AG09319 (cell line): ENCODE data around the gene MDH1.
"Not testable (repeated sequence)": the region's sequence is repeated elsewhere in the genome, so short reads cannot be mapped to it uniquely, and the experiment has no call there.

ENCODE experiments used
- DNase-seq: peaks from one replicate; pipeline ENCODE4 v3.0.0-alpha.2; 2010; ENCODE audit warnings: low read depth; ENCODE audit errors: extremely low read depth
- TF ChIP-seq, protein P1 (sequence below): IDR thresholded peaks from 2 replicates; pipeline ENCODE4 v1.5.1; 2011; ENCODE audit warnings: low read depth, mild to moderate bottlenecking, inconsistent platforms, low read length, moderate library complexity

Gene MDH1

DNA sequence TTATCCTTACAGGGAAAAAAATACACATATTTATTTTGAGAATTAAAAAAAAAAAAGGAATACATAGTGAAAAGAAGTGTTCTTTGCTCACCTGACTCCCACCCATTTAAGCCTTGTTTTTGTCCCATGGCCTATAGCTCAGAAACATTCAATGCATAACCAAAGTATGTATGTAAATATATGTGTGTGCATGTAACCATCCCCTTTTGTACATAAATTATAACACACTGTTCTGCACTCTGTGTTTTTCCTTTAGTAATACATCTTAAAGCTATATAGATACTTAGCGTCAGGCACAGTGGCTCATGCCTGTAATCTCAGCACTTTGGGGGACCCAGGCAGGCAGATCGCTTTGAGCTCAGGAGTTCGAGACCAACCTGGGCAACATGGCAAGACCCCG, 21.8 kb downstream of the MDH1 start:
- no peak for DNase-seq
- TF ChIP-seq, protein P1, sequence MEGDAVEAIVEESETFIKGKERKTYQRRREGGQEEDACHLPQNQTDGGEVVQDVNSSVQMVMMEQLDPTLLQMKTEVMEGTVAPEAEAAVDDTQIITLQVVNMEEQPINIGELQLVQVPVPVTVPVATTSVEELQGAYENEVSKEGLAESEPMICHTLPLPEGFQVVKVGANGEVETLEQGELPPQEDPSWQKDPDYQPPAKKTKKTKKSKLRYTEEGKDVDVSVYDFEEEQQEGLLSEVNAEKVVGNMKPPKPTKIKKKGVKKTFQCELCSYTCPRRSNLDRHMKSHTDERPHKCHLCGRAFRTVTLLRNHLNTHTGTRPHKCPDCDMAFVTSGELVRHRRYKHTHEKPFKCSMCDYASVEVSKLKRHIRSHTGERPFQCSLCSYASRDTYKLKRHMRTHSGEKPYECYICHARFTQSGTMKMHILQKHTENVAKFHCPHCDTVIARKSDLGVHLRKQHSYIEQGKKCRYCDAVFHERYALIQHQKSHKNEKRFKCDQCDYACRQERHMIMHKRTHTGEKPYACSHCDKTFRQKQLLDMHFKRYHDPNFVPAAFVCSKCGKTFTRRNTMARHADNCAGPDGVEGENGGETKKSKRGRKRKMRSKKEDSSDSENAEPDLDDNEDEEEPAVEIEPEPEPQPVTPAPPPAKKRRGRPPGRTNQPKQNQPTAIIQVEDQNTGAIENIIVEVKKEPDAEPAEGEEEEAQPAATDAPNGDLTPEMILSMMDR = no peak

DNA sequence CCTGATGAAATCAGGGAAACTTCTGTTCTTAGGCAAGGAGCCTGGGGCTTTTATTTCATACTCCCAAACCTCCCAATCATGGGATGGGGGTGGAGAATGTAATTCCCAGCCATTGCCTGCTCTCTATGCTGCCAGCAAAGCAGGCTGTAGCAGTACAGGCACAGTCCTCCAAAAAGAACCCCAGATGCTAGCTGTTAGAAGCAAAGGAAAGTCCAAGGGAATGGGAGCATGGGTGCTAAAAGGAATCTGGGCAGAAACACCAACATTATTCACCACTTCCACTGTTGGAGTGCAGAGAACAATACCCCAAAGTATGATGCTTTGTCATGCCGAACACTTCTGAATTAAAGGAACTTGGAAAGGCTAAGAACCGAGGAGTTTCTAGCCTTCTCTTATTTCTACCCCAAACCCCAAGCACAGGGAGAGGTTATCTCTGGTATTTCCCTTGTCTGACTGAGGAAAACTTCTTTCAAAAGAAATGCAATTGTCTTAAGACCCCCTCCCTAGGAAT, 24.7 kb downstream of the MDH1 start:
- no peak for DNase-seq
- TF ChIP-seq, protein P1 = no peak

DNA sequence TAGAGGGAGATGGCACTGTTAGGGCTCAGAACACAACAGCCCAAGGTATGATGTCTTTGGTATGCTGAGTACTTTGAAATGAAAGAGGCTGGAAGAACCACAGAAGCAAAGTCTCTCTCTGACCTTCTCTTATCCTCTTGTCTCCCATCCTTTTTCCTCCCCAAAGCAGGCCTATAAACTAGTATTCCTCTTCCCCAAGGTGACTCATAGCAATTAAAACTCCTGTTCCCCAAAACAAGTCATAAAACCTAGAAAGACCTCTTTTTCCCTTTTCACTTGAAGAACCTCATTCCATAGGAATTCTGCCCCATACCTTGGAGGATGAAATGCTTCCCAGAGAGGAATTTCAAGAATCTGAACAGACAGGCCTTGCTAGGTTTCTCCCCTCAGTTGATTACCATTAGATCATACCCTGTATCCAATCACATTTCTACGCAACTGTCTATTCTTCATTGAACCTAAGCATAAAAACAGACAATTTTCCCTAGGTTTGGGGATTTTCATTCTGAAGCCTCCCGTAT, 25.7 kb downstream of the MDH1 start:
- no peak for DNase-seq
- TF ChIP-seq, protein P1 = no peak

DNA sequence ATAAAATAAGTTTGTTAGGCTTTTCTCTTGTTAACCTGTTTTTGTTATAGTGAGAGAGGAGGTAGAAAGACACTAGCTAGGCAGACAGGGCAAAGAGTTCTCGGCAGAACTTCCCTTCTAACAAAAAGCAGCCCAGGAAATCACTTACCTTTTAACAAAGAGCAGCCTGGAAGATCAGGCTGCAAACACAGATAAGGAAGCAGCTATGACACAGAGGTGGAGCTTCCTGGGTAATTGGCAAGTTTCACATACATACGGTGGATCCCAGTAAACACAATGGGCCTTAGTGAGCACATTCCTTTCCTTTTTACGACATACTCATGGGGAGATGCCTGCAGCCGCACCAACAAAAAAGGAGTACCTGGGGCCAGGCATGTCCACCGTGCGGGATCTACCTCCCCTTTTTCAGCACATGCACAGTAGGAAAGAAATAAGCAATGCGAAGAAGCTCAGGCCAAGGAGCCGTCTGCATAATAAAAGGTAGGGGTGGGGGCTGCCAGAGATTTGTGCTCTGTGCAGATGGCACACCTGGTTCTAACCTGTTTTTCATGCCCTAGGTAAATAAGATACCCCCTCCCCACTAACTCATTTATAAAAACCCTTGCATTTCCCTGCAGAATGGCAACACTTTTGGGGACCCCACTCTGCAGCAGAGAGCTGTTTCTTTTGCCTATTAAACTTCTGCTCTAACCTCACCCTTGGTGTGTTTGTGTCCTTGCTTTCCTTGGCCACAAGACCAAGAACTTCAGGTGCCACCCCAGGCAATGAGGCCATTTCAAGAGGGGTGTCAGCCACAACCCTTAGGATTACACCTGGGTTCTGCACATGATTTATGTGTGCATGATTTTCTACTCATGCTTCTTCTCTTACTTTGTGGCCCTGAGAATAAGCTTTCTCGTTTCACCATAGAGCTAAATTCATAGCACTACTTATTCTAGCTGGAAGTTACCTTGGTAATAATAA, 26.5 kb downstream of the MDH1 start:
- TF ChIP-seq, protein P1 = no peak
- no peak for DNase-seq

DNA sequence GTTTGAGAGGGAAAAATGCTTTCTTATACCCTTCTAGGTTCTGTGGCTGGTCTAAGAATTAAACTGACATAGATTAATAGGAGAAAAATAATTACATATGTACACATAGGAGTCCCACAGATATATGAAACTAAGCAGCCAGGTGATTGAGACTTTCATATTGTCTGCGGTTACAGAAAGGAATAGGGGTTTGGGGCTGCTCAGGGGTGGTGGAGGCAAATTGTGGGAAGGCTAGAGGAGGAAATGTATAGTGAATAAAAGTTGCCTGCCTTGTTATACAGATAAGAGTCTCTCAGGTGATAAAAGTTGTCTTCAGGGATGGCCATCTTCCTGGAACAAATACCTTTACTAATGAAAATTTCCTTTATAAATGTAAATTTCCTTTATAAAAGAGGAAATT, 28.6 kb downstream of the MDH1 start:
- TF ChIP-seq, protein P1 = no peak
- DNase-seq = no peak

DNA sequence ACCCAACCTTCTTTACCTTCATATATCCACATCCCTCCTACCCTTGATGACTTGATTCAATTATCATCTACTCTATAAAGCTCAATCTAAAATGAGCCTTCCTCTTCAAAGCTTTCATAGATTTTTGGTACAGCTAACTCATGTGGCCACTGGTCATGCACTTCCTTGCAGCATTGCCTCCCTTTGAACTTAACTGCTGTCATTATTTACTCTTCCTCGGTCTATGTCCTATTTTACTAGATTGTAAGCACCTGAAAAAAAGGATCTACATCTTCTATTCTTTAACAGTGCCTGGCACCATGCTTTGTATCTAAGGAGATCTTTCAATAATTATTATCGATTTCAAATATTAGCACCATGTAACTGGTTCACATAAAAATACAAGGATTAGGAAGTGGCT, 30.6 kb downstream of the MDH1 start:
- TF ChIP-seq, protein P1 = no peak

DNA sequence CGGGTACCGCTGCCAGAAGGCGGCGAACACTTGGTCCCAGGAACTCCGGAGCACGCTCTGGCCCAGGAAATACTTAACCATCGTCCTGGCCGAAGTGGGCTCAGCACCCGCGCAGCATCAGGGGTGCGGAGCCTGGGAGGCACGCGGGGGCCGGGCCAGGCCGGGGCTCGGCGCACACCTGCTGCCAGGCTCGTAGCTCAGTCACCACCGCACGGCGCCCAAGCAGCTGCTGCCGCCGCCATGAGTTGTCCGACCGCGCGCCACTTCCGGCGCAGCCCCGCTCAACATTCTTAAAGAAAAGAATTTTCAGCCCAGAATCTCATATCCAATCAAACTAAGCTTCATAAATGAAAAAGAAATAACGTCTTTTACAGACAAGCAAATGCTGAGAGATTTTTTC, 34.0 kb downstream of the MDH1 start:
- TF ChIP-seq, protein P1 = no peak
- DNase-seq = no peak

More for the DNA sequence above, 30.6 kb downstream of the MDH1 start:
- DNase-seq = no peak

DNA sequence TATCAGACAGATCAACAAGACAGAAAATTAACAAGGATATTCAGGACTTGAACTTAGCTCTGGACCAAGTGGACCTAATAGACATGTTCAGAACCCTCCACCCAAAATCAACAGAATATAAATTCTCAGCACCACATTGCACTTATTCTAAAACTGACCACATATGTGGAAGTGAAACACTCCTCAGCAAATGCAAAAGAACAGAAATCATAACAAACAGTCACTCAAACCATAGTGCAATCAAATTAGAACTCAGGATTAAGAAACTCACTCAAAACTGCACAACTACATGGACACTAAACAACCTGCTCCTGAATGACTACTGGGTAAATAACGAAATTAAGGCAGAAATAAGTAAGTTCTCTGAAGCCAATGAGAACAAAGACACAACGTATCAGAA, 35.0 kb downstream of the MDH1 start:
- not testable (repeated sequence) for DNase-seq
